ENCODE measurements around the gene RYR1.

- TF ChIP-seq CTCF (IDR thresholded peaks at IDR 0.05) (no peak), POLR2A (IDR thresholded peaks at IDR 0.05) (no peak)
These were observed 8.2 kb upstream of the RYR1 start for GRCh38 chr19:38425222-38425809.
